ENCODE measurements around the gene ZNF280B. TPM values are rescaled to one million over a fixed set of nuclear protein-coding genes. Genes with fewer than 3 reads are reported as not detected.

ZNF280B gene
- total and polyA plus RNA-seq, 2 experiments from 2014 or later = 5.5 to 6.7 TPM

DNA sequence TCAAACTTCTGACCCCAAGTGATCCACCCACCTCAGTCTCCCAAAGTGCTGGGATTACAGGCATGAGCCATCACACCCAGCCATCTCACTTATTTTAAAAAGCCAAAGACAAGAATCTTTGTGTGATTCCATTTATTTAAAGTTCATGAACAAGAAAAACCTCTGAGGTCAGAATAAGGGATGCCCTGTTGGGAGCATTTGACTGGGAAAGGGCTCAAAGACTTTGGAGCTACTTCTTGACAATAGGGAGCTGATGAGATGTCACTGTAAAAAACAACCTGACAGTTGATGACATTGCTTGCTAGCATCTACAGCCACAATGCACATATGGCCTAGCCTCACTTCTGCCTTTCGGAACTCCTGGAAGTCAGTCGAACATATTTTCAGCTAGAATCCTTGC is 5.1 kb upstream of the ZNF280B start:
- Histone ChIP-seq H3K4me1 (ENCODE audit: insufficient read depth) (no peaks in the 10 kb centered on the region), H3K79me2 (replicated peaks; ENCODE audit: insufficient read depth) (no peaks in the 10 kb centered on the region), H3K27me3 (ENCODE audit: insufficient read depth) (peaks cover 96% of the 10 kb centered on the region), H4K20me1 (replicated peaks; ENCODE audit: insufficient read depth) (no peaks in the 10 kb centered on the region; the same call in 1 of the 2 replicates), H2AFZ (no peak overlapping the region), H3K9me2 (ENCODE audit: insufficient read depth) (peaks cover 6% of the 10 kb centered on the region; the same call in 1 of the 2 replicates), H3K36me3 (ENCODE audit: insufficient read depth) (no peaks in the 10 kb centered on the region), H3K4me2 (no peak overlapping the region), H3K4me3 (no peak overlapping the region), H3F3A (replicated peaks; ENCODE audit: low read depth) (no peaks in the 10 kb centered on the region), H3K27ac (ENCODE audit: low read depth) (no peak overlapping the region)
- peaks cover 35% of the 10 kb centered on the region for H3K9me3 Mint-ChIP-seq
- ATAC-seq (no peak), DNase-seq (ENCODE audit: low spot score) (no peak)
- H3K27me3 Mint-ChIP-seq (ENCODE audit: insufficient read depth, low read depth, poor library complexity) = peaks cover 56% of the 10 kb centered on the region
- H3K27ac Mint-ChIP-seq = no peak overlapping the region
- no peak overlapping the region for H3K4me3 Mint-ChIP-seq
- TF ChIP-seq REST (IDR thresholded peaks at IDR 0.05; ENCODE audit: unreplicated experiment) = no peak
- no peak for TF ChIP-seq EZH2phosphoT487 (IDR thresholded peaks at IDR 0.05; ENCODE audit: unreplicated experiment)
- TF ChIP-seq, protein P1, sequence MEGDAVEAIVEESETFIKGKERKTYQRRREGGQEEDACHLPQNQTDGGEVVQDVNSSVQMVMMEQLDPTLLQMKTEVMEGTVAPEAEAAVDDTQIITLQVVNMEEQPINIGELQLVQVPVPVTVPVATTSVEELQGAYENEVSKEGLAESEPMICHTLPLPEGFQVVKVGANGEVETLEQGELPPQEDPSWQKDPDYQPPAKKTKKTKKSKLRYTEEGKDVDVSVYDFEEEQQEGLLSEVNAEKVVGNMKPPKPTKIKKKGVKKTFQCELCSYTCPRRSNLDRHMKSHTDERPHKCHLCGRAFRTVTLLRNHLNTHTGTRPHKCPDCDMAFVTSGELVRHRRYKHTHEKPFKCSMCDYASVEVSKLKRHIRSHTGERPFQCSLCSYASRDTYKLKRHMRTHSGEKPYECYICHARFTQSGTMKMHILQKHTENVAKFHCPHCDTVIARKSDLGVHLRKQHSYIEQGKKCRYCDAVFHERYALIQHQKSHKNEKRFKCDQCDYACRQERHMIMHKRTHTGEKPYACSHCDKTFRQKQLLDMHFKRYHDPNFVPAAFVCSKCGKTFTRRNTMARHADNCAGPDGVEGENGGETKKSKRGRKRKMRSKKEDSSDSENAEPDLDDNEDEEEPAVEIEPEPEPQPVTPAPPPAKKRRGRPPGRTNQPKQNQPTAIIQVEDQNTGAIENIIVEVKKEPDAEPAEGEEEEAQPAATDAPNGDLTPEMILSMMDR (conservative IDR thresholded peaks at IDR 0.05; ENCODE audit: low read depth in 2 of 2) = no peak
- no peak for TF ChIP-seq JUNB (IDR thresholded peaks at IDR 0.05; ENCODE audit: unreplicated experiment)
- no peak for TF ChIP-seq CREB1 (CRISPR knock-in tag; IDR thresholded peaks at IDR 0.05; ENCODE audit: low read depth)
- TF ChIP-seq ZNF331 (CRISPR knock-in tag; IDR thresholded peaks at IDR 0.05; ENCODE audit: low read depth) = no peak
- no peak for TF ChIP-seq ETS1 (IDR thresholded peaks at IDR 0.05)
- TF ChIP-seq ZNF114 (CRISPR knock-in tag; IDR thresholded peaks at IDR 0.05) = no peak
- TF ChIP-seq EZH2 (IDR thresholded peaks at IDR 0.05; ENCODE audit: low read depth, unreplicated experiment) = no peak
- no peak for TF ChIP-seq NANOG (IDR thresholded peaks at IDR 0.05; ENCODE audit: borderline replicate concordance)
- TF ChIP-seq ZNF462 (CRISPR knock-in tag; IDR thresholded peaks at IDR 0.05) = no peak
- no peak for TF ChIP-seq POLR2AphosphoS5 (IDR thresholded peaks at IDR 0.05; ENCODE audit: low read depth)
- peaks cover 16% of the 10 kb centered on the region; the same call in 2 of the 3 replicates for H3K36me3 Mint-ChIP-seq (ENCODE audit: low read depth)
- H3K4me1 Mint-ChIP-seq = no peaks in the 10 kb centered on the region

Data from GM23338 (cell line).